Putamen (tissue), 1 donor: ENCODE results near the gene FCAMR.

ENCODE experiments used
- DNase-seq: peaks from one replicate; pipeline ENCODE4 v3.0.0-alpha.2; 2016; ENCODE audit warnings: low spot score

Gene FCAMR

DNA sequence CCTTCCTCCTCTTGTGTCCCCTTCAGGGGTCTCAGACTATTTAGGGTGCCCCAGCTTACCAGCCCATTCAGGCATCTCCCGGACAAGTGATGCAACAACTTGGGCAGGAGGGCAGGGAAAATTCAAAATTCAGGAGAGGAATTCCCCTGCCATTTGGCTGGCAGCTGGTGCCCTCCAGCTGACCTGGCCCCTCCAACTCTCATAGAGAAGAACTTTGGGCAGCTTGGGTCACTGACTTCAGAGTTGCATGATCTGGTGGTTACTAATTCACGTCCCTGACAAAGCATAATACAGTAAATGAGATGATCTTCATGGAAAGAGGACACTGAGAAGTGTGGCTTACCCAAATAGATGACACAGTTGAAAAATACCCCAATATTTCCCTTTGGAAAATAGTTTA is at the start of gene FCAMR:
FCAMR (minus strand) TSS at position 15 of the 400 bp plus-strand sequence. CDS start 335 bp downstream, outside the sequence.
- no peak for DNase-seq

DNA sequence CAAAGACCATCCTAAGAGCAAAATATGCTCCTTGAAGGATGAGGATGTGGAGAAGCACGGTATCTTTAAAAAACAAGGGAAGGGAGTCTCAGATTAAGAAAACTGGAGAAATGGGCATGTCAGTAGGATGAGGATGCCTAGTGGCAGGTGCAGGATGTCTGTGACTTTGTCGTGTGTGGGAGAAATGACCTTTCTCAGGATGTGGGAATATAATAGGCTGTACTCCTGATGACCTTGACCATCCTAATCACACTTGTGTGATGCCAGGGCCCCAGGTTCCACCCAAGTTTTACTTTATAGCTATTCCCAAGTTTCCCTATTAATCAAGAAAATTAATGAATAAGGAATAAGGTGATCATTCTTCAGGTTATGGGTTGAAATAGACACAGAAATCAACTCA is 49.4 kb upstream of the FCAMR start:
- no peak for DNase-seq

DNA sequence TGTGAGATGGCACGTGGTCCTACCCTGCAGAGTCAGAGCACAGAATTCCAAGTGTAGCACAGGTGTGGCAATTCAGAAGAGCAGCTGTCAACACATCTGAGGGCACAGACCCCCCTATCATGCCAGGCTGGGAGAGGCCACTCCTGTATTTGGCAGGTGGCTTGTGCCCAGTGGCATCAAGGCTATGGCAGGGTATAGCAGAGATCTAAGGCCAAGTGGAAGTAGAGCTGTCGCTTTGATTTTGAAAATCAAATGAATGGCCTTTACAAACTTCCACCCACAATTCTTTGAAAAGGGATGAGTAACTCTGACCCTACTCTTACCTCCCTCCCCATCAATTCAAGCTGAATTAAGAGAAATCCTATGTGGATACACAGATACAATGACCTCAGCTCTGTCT is 48.9 kb upstream of the FCAMR start:
- no peak for DNase-seq

GRCh38 chr1:207018707-207019106 is 48.4 kb upstream of the FCAMR start:
- DNase-seq: no peak

DNA sequence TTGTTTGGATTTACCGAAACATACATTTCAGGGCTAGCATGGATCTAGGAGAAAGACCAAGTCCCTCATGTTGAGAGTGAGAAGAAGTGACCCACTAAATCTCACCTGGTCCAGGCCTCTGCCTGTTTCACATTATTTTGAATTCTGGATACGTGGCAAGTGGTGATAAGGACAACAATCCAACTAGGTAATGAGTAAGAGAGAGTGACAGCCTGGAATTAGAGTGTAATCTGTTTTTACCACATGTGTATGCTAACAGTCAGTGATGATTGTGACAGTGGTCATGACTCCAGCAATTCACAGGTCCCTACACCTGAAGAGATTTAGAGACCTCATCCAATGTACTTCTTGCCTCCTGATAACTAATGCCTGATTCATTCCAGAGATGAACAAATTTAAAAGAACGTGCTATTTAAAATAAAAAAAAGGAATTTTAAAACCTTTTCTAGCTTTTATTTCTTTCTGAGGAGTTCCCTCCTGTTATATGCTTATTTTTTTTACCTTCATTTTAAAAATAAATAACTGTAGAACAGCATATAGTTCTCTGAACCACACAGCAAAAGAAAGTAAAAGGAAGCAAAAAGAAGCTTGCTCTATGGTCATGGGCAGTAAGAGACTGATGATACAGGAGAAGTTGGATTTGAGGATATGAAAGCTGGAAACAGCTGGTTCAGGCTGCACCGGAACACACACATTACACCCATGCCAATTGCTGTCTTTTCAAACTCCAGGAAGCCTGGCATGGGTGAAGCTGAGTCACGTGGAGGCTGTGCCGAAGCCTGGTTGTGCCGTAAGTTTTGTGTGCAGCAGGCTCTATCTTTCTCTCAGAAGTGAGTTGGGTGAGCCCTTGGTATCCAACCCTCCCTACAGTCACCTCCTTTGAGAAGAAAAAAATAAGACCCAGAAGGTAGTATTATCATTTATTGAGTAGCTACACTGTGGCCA is 47.6 kb upstream of the FCAMR start:
- DNase-seq: no peak

- no peak for DNase-seq
Measured at GRCh38 chr1:207015791-207016190, 45.5 kb upstream of the FCAMR start.

DNA sequence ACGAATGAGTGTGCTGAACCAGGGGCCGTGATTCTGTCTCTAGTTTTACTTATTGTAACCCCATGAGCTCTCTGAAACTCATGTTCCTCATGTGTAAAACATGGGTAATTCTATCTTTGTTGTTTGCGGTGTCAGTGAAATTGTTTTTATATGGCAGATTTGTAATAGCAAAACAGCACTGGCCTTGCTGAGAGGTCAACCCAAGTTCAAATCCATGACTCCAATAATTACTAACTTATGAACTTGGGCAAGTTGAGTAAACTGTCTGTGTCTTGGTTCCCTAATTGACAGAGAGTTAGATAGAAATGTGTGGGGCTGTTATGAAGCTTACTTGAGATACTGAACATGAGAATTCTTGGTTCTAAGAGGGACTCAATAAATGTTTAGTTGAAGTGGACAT is 44.5 kb upstream of the FCAMR start:
- DNase-seq: no peak

DNA sequence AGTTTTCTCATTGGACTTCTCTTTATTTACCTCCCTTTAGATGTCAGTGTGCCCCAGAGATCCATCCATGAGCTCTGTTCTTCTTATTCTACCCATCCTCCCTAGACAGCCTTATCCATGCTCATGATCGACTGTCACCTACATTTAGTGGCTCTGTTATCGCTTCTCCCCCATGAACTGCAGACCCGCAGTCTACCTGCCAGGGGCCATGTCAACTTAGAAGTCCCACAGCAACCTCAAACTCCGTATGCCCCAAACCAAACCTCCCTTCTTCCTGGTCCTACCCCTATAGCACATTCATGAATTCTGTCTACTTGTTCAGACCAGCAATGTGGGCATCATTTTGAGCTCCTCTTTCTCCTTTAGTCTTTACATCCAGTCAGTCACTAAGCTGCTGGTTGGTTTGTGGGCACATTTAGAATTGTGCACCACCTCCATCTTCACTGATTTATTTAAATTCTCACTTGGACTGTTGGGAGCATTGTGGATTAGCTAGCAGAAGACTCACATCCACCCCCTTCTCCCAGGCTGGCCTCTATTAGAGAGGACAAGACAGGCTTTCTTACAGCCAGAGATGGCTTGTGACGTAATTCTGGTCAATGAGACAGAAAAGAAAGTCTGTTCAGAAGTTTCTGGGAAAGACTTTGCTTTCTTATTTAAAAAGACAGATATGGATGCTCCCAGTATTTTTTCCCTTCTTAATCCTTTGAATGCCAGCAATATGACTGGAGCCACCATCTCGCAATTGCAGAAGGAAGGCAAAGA is 43.2 kb upstream of the FCAMR start:
- no peak for DNase-seq

DNA sequence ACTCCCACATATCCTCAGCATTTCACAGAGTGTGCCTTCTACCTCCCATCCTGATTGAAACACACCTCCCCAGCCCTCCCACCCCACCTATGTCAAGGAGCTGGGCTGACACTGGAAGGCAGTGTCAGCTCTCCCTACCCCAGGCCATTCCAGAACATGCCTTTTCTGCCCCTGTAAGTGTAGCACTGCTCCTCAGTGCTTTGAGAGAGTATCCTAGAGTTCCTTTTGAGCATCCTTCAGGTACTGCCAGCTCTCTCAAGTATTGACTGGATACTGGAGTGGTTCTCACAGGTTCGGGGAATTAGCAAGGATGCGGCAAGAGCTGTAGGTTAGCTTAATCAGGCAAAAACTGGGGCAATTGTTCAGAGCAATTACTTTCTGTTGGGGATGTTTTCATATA is 40.5 kb upstream of the FCAMR start:
- no peak for DNase-seq

DNA sequence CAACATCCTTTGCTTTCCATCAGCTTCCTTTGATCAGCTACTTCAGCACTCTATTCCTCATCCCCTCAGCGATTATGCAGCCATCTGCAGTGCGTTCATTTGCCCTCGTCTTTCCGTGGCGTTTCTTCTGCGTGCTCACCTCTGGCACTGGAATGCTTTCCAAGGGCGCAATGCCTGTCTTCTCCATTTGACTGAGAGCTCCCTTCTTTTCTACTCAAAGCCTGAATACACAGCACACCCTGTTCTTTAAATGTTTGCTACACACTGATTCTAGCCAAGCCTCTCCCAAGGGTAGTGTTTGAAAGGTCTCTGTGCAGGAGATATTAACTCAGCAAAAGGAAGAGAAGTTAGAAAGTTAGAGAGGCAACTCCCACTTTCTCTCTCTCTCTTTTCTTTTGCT is 39.7 kb upstream of the FCAMR start:
- DNase-seq: no peak

- DNase-seq: no peak
Measured at GRCh38 chr1:207009182-207009850, 39.1 kb upstream of the FCAMR start.

DNA sequence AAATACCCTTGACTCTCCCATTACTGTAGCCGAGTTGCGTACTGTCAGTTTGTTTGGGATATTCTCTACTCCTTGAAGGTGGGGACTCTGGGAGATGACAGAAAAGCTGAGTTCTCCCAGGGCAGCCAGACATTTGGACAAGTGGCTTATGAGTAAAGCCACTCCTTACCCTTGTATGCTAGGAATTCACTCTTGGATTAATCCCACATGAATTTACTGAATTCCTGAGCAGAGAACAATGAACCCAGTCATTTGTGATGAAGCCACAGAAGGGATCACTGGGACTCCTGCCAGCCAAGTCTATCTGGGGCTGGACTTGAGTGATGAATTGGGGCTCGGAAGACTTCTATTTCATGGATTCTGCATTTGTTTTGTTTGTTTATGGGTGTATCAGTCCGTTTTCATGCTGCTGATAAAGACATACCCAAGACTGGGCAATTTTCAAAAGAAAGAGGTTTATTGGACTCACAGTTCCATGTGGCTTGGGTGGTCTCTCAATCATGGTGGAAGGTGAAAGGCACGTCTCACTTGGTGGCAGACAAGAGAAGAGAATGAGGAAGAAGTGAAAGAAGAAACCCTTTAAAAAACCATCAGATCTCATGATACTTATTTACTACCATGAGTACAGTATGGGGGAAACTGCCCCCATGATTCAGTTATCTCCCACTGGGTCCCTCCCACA is 37.2 kb upstream of the FCAMR start:
- no peak for DNase-seq

GRCh38 chr1:207006914-207007313 is 36.7 kb upstream of the FCAMR start:
- no peak for DNase-seq

GRCh38 chr1:207006083-207006482 is 35.8 kb upstream of the FCAMR start:
- DNase-seq: no peak

- DNase-seq: no peak
Measured at GRCh38 chr1:207004931-207005830, 34.9 kb upstream of the FCAMR start.

DNA sequence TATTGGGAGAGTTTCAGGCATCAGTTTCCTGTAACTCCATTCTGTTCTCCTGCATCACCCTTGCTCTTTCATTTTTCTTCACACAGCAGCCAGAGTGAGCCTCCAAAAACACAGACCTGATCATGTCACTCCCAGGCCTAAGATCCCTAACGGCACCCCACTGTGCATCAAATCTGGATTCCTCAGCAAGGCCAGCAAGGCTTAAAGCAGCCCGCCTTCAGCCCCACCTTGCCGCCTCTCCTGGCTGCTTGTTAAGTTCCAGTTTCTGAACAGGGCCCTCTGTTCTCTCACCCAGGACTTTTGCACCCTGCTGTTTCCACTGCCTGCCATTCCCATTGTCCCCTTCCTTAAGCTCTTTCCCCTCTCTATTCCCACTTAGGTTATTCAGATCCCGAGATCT is 33.0 kb upstream of the FCAMR start:
- DNase-seq: no peak

GRCh38 chr1:207002724-207003146 is 32.5 kb upstream of the FCAMR start:
- DNase-seq: no peak

DNA sequence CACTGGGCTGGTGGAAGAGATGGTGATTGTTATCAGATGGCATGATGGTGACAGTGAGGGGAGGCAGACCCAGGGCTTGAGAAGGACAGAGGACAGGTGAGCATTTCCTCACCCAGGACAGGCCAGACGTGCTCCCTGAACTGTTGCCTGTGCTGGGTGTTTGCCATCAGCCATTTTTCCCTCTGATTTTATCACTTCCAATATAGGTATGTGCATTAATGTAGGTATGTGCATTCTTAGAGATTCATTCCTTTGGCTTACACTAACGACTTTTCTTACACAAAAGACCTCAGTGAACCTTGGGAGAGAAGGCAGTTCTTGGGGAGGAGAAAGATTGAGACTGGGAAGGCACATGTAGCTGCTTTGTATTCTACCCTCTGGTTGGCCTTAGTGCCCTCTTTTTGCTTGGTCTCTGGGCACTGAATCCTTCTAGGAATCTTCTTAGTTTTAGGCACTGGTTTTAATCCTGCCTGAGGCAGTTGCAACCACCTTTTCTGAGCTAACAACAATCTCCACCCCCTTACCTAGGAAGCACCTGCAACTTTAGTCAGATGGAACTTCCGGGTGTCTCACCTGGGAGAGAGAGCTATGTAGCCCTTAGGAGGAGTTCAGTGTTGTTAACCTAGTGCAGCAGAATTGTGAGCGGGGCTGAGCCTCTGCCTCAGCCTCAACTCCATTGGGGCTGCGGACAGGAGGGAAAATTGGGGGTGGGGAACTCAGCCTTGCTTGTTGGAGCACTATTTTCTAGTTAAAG is 31.4 kb upstream of the FCAMR start:
- no peak for DNase-seq

DNA sequence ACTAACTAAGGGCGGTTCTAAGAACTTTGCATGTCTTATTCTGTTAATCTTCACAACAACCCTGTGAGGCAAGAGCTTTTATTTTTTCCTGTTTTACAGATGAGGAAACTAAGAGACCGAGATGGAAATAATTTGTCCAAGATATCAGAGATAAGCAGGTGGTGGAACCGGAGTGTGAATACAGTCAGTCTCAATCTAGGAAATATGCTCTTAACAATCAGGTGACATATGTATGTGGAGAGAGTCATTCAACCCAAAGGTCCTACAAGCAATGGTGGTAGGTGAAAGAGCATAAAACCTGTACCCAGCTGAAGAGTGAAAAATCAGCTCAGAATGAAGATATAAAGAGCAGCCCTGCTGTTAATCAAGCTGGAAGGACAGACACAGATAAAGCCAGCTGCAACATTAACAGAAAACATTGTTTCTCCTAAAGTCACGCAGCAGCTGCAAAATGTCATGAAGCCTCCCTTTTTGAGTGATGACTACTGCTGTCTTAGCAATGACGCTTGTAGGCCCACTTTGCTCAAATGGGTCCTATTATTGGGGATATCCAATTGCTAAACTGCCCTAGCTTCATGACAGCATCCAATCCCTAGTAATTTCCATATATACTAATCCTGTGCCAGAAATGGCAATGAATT is 30.5 kb upstream of the FCAMR start:
- no peak for DNase-seq

DNA sequence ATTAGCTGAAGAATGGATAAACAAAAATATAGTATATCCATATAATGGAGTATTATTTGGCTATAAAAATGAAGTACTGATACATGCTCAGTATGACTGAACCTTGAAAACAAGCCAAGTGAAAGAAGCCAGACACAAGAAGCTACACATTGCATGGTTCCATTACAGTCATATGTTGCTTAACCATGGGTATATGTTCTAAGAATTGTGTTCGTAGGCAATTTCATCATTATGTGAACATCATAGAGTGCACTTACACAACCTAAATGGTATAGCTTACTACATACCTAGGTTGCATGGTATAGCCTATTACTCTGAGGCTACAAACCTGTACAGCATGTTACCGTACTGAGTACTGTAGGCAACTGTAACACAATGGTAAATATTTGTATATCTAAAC is 28.6 kb upstream of the FCAMR start:
- DNase-seq: no peak
